Lower lobe of right lung (tissue), 2 donors: ENCODE data around the gene ZNF311. TPM values are rescaled to one million over a fixed set of nuclear protein-coding genes. Genes with fewer than 3 reads are reported as not detected.

ENCODE experiments used
- ATAC-seq, 2 donors: fragments of 200-7000 bp; cut with Tn5 transposase; one replicate each; pipeline ENCODE4 v1.9.1; 2020 to 2022; ENCODE audit warnings: mild to moderate bottlenecking in 2 of 2, moderate library complexity in 2 of 2
- DNase-seq: peaks from one replicate; pipeline ENCODE4 v3.0.0-alpha.2; 2020
- H3K27ac ChIP-seq: fragments of 200-600 bp; one replicate; pipeline ENCODE4 v1.8.0; 2022
- H3K27me3 ChIP-seq: fragments of 200-600 bp; one replicate; pipeline ENCODE4 v1.8.0; 2022; ENCODE audit warnings: low read depth
- H3K36me3 ChIP-seq: fragments of 200-600 bp; one replicate; pipeline ENCODE4 v1.8.0; 2022; ENCODE audit warnings: mild to moderate bottlenecking
- H3K4me1 ChIP-seq: fragments of 200-600 bp; one replicate; pipeline ENCODE4 v1.8.0; 2022
- H3K4me3 ChIP-seq: fragments of 200-600 bp; one replicate; pipeline ENCODE4 v1.8.0; 2022; ENCODE audit warnings: mild to moderate bottlenecking
- H3K9me3 ChIP-seq: fragments of 200-600 bp; one replicate; pipeline ENCODE4 v1.8.0; 2022
- intact Hi-C: fragments of 100-400 bp; cut with DNase I; formaldehyde crosslinking; loops from one replicate; pipeline ENCODE4 v1.11.0; 2022
- long read RNA-seq: library from polyadenylated mRNA; unstranded; transcript quantifications from one replicate; pipeline ENCODE4 v2.0.0, GENCODE V29; 2021
- total RNA-seq: library from RNA; stranded (reverse); fragmentation: NEBNext Ultra II Directional; extraction: Animal tissue kit (Norgen Biotek cat#: 25700); gene quantifications from one replicate; pipeline ENCODE4 v1.2.1, GENCODE V29; 2021
- TF ChIP-seq, protein P1 (sequence below): fragments of 200-600 bp; IDR thresholded peaks from one replicate; pipeline ENCODE4 v1.8.0; 2022; ENCODE audit warnings: antibody characterized with exemption, mild to moderate bottlenecking
- donor health status: DM: no; HTN: yes; CAD: no; lungs with severe emphysema.

ZNF311 gene
- total RNA-seq = 1.6 TPM
- long read RNA-seq, partial matches to known transcripts = 0 of 2 reads
- long read RNA-seq, other reads (novel, unspliced or antisense) = 2 of 2 reads

DNA sequence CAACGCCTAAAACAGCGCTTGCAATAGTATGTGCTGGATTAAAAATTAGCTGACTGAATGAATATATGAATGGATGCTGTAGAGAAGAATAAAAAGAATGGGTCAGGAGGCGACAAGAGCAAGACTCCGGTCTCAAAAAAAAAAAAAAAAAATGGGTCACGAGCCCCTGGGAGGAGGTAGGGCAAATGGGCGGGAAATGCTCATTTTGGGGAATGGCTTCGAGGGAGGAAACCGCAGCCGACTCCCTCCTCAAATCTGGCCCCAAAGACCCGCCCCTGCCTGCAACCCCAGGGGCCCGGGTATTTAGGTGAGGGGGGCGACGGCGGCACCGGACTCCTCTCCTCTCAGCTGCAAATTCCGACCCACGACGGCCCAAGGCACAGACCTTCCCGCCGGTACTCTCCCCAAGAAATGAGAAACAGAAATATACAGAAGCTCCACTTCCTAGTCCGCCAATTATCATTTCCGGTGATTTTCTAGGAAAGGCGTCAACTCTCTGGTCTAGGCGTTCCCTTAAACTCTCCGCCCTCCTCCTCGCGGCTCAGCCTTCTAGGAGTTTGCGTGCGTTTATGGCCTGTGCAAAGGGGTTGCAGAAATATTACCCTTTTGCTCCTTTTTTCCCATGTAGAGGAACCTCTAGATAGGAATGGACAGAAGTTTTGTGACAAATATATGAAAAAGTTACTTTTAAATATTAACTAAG lies at the start of gene ZNF311:
ZNF311 (minus strand) TSS at position 133 of the 703 bp plus-strand sequence. CDS start 1,361 bp downstream, outside the sequence.
- DNase-seq = peak; percentile 64
- peak within 1 kb of the TSS; percentile 67 for H3K4me3 ChIP-seq
- peak within 1 kb of the TSS; percentile 48 for H3K27ac ChIP-seq
- peak; percentile 92 to 99 for ATAC-seq
- H3K9me3 ChIP-seq = no peaks in the 10 kb centered on the region
- intact Hi-C loops = no loop called here
- H3K27me3 ChIP-seq = no peaks in the 10 kb centered on the region
- H3K4me1 ChIP-seq = no peaks in the 10 kb centered on the region
- H3K36me3 ChIP-seq = no peaks in the 10 kb centered on the region
- TF ChIP-seq, protein P1, sequence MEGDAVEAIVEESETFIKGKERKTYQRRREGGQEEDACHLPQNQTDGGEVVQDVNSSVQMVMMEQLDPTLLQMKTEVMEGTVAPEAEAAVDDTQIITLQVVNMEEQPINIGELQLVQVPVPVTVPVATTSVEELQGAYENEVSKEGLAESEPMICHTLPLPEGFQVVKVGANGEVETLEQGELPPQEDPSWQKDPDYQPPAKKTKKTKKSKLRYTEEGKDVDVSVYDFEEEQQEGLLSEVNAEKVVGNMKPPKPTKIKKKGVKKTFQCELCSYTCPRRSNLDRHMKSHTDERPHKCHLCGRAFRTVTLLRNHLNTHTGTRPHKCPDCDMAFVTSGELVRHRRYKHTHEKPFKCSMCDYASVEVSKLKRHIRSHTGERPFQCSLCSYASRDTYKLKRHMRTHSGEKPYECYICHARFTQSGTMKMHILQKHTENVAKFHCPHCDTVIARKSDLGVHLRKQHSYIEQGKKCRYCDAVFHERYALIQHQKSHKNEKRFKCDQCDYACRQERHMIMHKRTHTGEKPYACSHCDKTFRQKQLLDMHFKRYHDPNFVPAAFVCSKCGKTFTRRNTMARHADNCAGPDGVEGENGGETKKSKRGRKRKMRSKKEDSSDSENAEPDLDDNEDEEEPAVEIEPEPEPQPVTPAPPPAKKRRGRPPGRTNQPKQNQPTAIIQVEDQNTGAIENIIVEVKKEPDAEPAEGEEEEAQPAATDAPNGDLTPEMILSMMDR = no peak

DNA sequence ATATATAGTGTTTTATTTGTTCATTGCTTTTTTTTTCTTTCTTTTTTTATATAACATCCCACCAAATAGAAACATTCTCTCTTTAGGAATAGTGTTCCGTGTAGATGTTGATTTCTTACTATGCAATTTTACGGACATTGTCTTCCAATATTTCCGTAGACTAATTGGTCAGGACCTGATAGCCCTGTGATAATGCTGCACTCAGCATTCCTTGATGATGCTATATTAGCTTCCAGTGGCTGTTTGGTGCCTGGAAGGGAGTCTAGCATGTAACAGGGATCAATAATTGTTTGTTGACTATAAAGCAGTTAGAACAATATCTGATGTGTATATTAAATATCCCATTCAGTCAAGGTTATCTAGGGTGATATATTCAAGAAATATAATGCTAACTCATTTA lies 46.6 kb upstream of the ZNF311 start:
- Histone ChIP-seq H3K4me3 (no peak overlapping the region), H3K27me3 (no peaks in the 10 kb centered on the region), H3K4me1 (no peaks in the 10 kb centered on the region), H3K27ac (no peak overlapping the region), H3K9me3 (peaks cover 7% of the 10 kb centered on the region), H3K36me3 (no peaks in the 10 kb centered on the region)
- DNase-seq (no peak), ATAC-seq (no peak)
- TF ChIP-seq, protein P1 = no peak
- intact Hi-C loops = no loop called here

DNA sequence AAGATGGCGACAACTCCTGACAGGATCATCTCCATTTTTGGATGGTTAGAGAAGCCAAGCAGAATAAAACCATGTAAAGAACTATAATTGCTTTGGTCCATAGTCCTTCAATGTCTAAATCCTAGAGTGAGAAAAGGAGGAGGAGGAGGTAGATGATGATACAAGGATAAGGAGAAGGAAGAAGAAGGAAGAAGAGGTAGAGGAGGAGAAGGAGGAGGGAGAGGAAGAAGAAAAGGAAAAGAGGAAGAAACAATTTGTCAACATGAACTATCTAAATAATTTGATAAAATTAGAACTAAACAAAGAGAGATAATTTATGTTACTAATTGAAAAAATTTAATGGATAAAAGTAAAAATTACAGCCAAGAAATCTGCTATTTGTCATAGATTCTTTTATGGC lies 40.0 kb upstream of the ZNF311 start, which contains the start of gene OR2W1:
OR2W1 (minus strand) TSS at position 101 of the 400 bp plus-strand sequence; CDS start at position 101, 0 bp downstream.
- Histone ChIP-seq H3K4me3 (no peak within 1 kb of the TSS), H3K4me1 (no peaks in the 10 kb centered on the region), H3K27ac (no peak within 1 kb of the TSS), H3K27me3 (no peaks in the 10 kb centered on the region), H3K36me3 (no peaks in the 10 kb centered on the region), H3K9me3 (no peaks in the 10 kb centered on the region)
- ATAC-seq = no peak
- intact Hi-C loops = no loop called here
- DNase-seq = no peak
- TF ChIP-seq, protein P1 = no peak

DNA sequence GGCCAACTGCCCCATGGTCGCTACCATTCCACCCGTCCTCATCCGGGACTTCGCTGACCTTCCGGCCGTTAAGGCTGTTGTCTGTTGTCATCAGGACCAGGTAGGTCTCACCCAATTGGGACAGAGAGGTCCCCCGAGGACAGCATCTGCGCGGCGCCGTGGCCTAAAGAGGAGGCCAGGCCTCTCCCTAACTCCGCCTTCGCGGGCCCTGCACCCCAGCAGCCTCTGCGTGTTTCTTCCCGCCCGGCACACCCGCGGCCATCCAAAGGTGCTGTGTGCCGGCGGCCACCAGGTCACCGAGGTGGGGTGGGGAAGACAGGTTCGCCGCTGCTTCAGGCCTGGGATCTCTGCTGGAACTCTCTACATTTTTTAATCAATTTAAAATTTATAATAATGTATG lies 30.8 kb upstream of the ZNF311 start:
- TF ChIP-seq, protein P1 = no peak
- Histone ChIP-seq H3K27me3 (no peaks in the 10 kb centered on the region), H3K4me3 (no peak overlapping the region), H3K36me3 (no peaks in the 10 kb centered on the region), H3K27ac (no peak overlapping the region), H3K9me3 (no peaks in the 10 kb centered on the region), H3K4me1 (no peaks in the 10 kb centered on the region)
- ATAC-seq = no peak
- intact Hi-C loops = no loop called here
- no peak for DNase-seq

DNA sequence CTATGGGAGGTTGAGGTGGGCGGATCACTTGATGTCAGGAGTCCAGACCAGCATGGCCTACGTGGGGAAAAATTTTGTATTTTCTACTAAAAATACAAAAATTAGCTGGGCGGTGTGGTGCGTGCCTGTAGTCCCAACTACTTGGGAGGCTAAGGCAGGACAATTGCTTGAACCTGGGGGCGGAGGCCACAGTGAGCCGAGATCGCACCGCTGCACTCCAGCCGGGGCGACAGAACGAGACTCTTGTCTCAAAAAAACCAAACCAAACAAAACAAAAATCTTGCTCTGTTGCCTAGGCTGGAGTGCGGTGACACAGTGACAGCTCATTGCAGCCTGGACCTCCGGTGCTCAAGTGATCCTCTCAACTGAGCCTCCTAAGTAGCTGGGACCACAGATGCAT lies 23.7 kb upstream of the ZNF311 start:
- TF ChIP-seq, protein P1 = no peak
- no peak overlapping the region for H3K27ac ChIP-seq
- no peaks in the 10 kb centered on the region for H3K36me3 ChIP-seq
- H3K4me1 ChIP-seq = no peaks in the 10 kb centered on the region
- H3K9me3 ChIP-seq = no peaks in the 10 kb centered on the region
- intact Hi-C loops = no loop called here
- DNase-seq (no peak), ATAC-seq (no peak)
- H3K27me3 ChIP-seq = peaks cover 18% of the 10 kb centered on the region
- no peak overlapping the region for H3K4me3 ChIP-seq
